K562 (cell line): ENCODE measurements around the gene COA7. TPM values are rescaled to one million over a fixed set of nuclear protein-coding genes. Genes with fewer than 3 reads are reported as not detected.

Experiments used
- CAMTA2 ChIP-seq: fragments of 250-450 bp; sonication (Bioruptor Pico); conservative IDR thresholded peaks from 2 replicates; pipeline ENCODE4 v1.5.1; 2022
- ELF4 ChIP-seq: fragments of 450-650 bp; formaldehyde crosslinking; IDR thresholded peaks from 2 replicates; pipeline ENCODE4 v1.4.0; 2022; ENCODE audit warnings: missing genetic modification characterization
- FOXK1 ChIP-seq: sonication (generic); formaldehyde crosslinking; IDR thresholded peaks from 2 replicates; pipeline ENCODE4 v1.8.0; 2022; ENCODE audit warnings: missing genetic modification reagents, mild to moderate bottlenecking, borderline replicate concordance
- FUS ChIP-seq: fragments of 200-400 bp; formaldehyde crosslinking; optimal IDR thresholded peaks from 2 replicates; pipeline ENCODE3; 2017; ENCODE audit warnings: low read depth, low read length
- GTF2A2 ChIP-seq: IDR thresholded peaks from 2 replicates; pipeline ENCODE4 v1.6.1; 2016; ENCODE audit warnings: mild to moderate bottlenecking, missing genetic modification characterization, missing compliant biosample characterization
- HDAC6 ChIP-seq: IDR thresholded peaks from 2 replicates; pipeline ENCODE4 v1.6.1; 2012; ENCODE audit warnings: low read depth, mild to moderate bottlenecking, control low read depth, inconsistent platforms, low read length, moderate library complexity
- HMG20A ChIP-seq: fragments of 450-650 bp; formaldehyde crosslinking; conservative IDR thresholded peaks from 2 replicates; pipeline ENCODE4 v1.4.0; 2020; ENCODE audit warnings: mild to moderate bottlenecking, mixed read lengths
- HNRNPLL ChIP-seq: fragments of 200-400 bp; formaldehyde crosslinking; IDR thresholded peaks from 2 replicates; pipeline ENCODE4 v1.6.1; 2017; ENCODE audit warnings: low read length, low read depth, mild to moderate bottlenecking; ENCODE audit not compliant: poor library complexity, severe bottlenecking
- NCOA1 ChIP-seq: fragments of 450-650 bp; IDR thresholded peaks from 2 replicates; pipeline ENCODE4 v1.6.1; 2016; ENCODE audit warnings: low read depth
- NR2F6 ChIP-seq: fragments of 450-650 bp; formaldehyde crosslinking; IDR thresholded peaks from 2 replicates; pipeline ENCODE4 v1.4.0; 2020; ENCODE audit warnings: mild to moderate bottlenecking
- POLR2H ChIP-seq: IDR thresholded peaks from 2 replicates; pipeline ENCODE4 v1.6.1; 2016; ENCODE audit warnings: missing genetic modification characterization, low read depth, mild to moderate bottlenecking, control low read depth, missing compliant biosample characterization, moderate library complexity
- RNF2 ChIP-seq: sonication (generic); IDR thresholded peaks from 2 replicates; pipeline ENCODE4 v1.6.1; 2016
- SETDB1 ChIP-seq: IDR thresholded peaks from one replicate; pipeline ENCODE4 v1.6.1; 2012; ENCODE audit warnings: low read length, control low read depth, inconsistent platforms
- SMAD4 ChIP-seq: fragments of 250-450 bp; sonication (Bioruptor Pico); conservative IDR thresholded peaks from 2 replicates; pipeline ENCODE4 v1.8.0; 2021; ENCODE audit warnings: inconsistent platforms, mild to moderate bottlenecking, moderate library complexity
- SP1 ChIP-seq: sonication (generic); formaldehyde crosslinking; IDR thresholded peaks from 2 replicates; pipeline ENCODE4 v1.8.1; 2022; ENCODE audit warnings: mild to moderate bottlenecking, missing genetic modification reagents
- SRSF3 ChIP-seq: fragments of 200-400 bp; formaldehyde crosslinking; IDR thresholded peaks from 2 replicates; pipeline ENCODE4 v1.6.1; 2016; ENCODE audit warnings: mild to moderate bottlenecking, low read length, moderate library complexity; ENCODE audit not compliant: insufficient read depth
- ZFPM2 ChIP-seq: fragments of 250-450 bp; sonication (Bioruptor Pico); IDR thresholded peaks from 2 replicates; pipeline ENCODE4 v1.5.1; 2022; ENCODE audit warnings: mild to moderate bottlenecking
- ZNF124 ChIP-seq: sonication (generic); formaldehyde crosslinking; IDR thresholded peaks from 2 replicates; pipeline ENCODE4 v1.8.1; 2022; ENCODE audit warnings: missing genetic modification reagents
- ZNF143 ChIP-seq: sonication (generic); formaldehyde crosslinking; IDR thresholded peaks from 2 replicates; pipeline ENCODE4 v1.9.0; 2022; ENCODE audit warnings: mild to moderate bottlenecking, missing genetic modification reagents
- ZNF165 ChIP-seq: fragments of 250-450 bp; sonication (Bioruptor Pico); IDR thresholded peaks from 2 replicates; pipeline ENCODE4 v1.4.0; 2020; ENCODE audit warnings: borderline replicate concordance
- ZNF24 ChIP-seq: fragments of 450-650 bp; IDR thresholded peaks from 2 replicates; pipeline ENCODE4 v1.6.1; 2016
- polyA plus RNA-seq, 8 experiments: library from polyadenylated mRNA; depleted of rRNA in 4 of 8; stranded (reverse) in 5 of 8; unstranded in 3 of 8; fragments of >200 nt; fragmentation: Nextera tagmentation in 2 of 8; fragmentation: Illumina TruSeq in 1 of 8; extraction: Ambion mirVana in 2 of 8; extraction: Trizol in 1 of 8; gene quantifications; 2 replicates each; pipeline versions ENCODE4 v1.2.1 to v1.2.3, GENCODE V29; 2011 to 2014; ENCODE audit warnings: inconsistent platforms in 1 of 8, missing spikeins in 1 of 8
- total RNA-seq, 7 experiments: library from RNA; depleted of rRNA in 6 of 7; stranded (reverse); fragments of >200 nt in 6 of 7; fragmentation: Illumina TruSeq in 2 of 7; extraction: Trizol in 2 of 7; gene quantifications; 2 replicates each; pipeline versions ENCODE4 v1.2.1 to v1.2.3, GENCODE V29; 2011 to 2021; ENCODE audit warnings: low replicate concordance in 1 of 7
- TF ChIP-seq, protein P1 (sequence below): fragments of 450-650 bp; formaldehyde crosslinking; IDR thresholded peaks from 2 replicates; pipeline ENCODE4 v1.4.0; 2022; ENCODE audit warnings: mild to moderate bottlenecking, moderate library complexity
- TF ChIP-seq, protein P2 (sequence below): fragments of 250-450 bp; sonication (Bioruptor Pico); IDR thresholded peaks from 2 replicates; pipeline ENCODE4 v1.6.1; 2021; ENCODE audit warnings: mild to moderate bottlenecking
- TF ChIP-seq, protein P3 (sequence below), 2 experiments: fragments of 450-650 bp; conservative IDR thresholded peaks; 2 replicates each; pipeline ENCODE4 v1.6.1; 2017; ENCODE audit warnings: mild to moderate bottlenecking in 2 of 2, moderate library complexity in 2 of 2
- TF ChIP-seq, protein P4 (sequence below): sonication (generic); formaldehyde crosslinking; IDR thresholded peaks from 2 replicates; pipeline ENCODE4 v1.8.0; 2022; ENCODE audit warnings: missing genetic modification reagents, mild to moderate bottlenecking, moderate library complexity, borderline replicate concordance
- TF ChIP-seq, protein P5 (sequence below): fragments of 250-450 bp; sonication (Bioruptor Pico); IDR thresholded peaks from 2 replicates; pipeline ENCODE4 v1.8.0; 2022; ENCODE audit warnings: moderate library complexity, mild to moderate bottlenecking, inconsistent platforms

COA7 gene
- total and polyA plus RNA-seq, 9 of the 15 experiments (the other 6 are each of a cell fraction or from before 2014, with no cell fraction given), result 19.4 to 82.8 (median 51.0) TPM

DNA sequence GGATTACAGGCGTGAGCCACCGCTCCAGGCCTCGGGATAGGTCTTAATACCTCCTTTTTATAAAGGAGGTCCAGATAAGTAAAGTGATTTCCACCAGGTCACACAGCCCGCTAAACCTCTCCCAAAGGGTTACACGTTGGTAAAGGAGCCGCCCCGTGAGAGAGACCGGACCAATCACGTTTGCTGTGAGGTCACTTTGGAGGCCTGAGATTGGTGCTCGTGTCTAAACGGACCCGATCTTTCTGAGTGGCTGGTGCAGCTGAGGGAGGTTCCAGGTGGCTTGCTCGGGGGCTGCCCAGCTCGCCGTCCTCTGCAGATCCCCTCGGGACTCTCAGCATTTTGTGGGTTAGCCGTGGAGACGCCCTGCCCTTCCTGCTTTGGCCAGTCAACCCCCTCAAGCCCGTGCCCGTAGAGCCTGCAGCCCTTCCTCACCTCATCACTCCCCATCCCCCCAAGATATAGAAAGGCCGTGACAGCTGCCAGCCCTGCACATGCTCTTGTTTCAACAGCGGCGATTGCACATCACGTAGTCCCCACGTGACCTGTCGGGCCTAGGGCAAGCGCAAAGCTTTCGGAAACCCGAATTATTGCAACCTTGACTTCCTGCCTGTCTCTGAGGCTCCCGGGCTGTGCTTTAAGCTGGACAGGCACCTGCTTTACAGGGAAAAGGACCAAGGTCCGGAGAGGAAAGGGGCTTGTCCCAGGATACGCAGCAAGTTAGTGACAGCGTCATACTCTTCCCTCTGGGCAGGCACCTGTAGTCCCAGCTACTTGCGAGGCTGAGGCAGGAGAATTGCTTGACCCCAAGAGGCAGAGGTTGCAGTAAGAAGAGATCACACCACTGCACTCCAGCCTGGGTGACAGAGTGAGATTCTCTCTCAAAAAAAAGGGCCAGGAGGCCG, 5.0 kb upstream of the COA7 start (continued):
- TF ChIP-seq, protein P1, sequence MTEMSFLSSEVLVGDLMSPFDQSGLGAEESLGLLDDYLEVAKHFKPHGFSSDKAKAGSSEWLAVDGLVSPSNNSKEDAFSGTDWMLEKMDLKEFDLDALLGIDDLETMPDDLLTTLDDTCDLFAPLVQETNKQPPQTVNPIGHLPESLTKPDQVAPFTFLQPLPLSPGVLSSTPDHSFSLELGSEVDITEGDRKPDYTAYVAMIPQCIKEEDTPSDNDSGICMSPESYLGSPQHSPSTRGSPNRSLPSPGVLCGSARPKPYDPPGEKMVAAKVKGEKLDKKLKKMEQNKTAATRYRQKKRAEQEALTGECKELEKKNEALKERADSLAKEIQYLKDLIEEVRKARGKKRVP (CRISPR knock-in tag), result 0 out of 2 replicates have a peak, but pooled peaks have one; percentile 10
- TF ChIP-seq ZNF143 (CRISPR knock-in tag) (no peak), ELF4 (no peak), SRSF3 (no peak), ZNF24 (0 out of 2 replicates have a peak, but pooled peaks have one; percentile 42), ZNF165 (CRISPR knock-in tag) (no peak), POLR2H (tag) (no peak), ZNF124 (CRISPR knock-in tag) (no peak), SP1 (CRISPR knock-in tag) (peak; percentile 79), HMG20A (CRISPR knock-in tag) (no peak), SMAD4 (peak; percentile 52), HNRNPLL (peak; percentile 42), HDAC6 (no peak), NR2F6 (CRISPR knock-in tag) (no peak), CAMTA2 (CRISPR knock-in tag) (no peak), NCOA1 (no peak), SETDB1 (no peak), GTF2A2 (tag) (no peak), RNF2 (peak; percentile 85; the same call in 1 of the 2 replicates), FOXK1 (CRISPR knock-in tag) (0 out of 2 replicates have a peak, but pooled peaks have one; percentile 67), ZFPM2 (no peak), FUS (no peak)
- TF ChIP-seq, protein P2, sequence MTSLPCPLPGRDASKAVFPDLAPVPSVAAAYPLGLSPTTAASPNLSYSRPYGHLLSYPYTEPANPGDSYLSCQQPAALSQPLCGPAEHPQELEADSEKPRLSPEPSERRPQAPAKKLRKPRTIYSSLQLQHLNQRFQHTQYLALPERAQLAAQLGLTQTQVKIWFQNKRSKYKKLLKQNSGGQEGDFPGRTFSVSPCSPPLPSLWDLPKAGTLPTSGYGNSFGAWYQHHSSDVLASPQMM (CRISPR knock-in tag), result no peak
- TF ChIP-seq, protein P3, sequence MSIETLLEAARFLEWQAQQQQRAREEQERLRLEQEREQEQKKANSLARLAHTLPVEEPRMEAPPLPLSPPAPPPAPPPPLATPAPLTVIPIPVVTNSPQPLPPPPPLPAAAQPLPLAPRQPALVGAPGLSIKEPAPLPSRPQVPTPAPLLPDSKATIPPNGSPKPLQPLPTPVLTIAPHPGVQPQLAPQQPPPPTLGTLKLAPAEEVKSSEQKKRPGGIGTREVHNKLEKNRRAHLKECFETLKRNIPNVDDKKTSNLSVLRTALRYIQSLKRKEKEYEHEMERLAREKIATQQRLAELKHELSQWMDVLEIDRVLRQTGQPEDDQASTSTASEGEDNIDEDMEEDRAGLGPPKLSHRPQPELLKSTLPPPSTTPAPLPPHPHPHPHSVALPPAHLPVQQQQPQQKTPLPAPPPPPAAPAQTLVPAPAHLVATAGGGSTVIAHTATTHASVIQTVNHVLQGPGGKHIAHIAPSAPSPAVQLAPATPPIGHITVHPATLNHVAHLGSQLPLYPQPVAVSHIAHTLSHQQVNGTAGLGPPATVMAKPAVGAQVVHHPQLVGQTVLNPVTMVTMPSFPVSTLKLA (conservative IDR thresholded peaks at IDR 0.05), result peak; percentile 96 to 98
- TF ChIP-seq, protein P4, sequence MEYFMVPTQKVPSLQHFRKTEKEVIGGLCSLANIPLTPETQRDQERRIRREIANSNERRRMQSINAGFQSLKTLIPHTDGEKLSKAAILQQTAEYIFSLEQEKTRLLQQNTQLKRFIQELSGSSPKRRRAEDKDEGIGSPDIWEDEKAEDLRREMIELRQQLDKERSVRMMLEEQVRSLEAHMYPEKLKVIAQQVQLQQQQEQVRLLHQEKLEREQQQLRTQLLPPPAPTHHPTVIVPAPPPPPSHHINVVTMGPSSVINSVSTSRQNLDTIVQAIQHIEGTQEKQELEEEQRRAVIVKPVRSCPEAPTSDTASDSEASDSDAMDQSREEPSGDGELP (CRISPR knock-in tag), result peak; percentile 94
- TF ChIP-seq, protein P5, sequence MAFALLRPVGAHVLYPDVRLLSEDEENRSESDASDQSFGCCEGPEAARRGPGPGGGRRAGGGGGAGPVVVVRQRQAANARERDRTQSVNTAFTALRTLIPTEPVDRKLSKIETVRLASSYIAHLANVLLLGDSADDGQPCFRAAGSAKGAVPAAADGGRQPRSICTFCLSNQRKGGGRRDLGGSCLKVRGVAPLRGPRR, result no peak
